Stimulated activated CD8-positive, alpha-beta memory T cell treated with anti-CD3 and anti-CD28 coated beads, Interleukin-4, amount 100 ng/mL, for 1 hour (primary cell): ENCODE data around the gene HDLBP.

Source experiments
- DNase-seq, 2 donors: peaks; one replicate each; pipeline ENCODE4 v3.0.0-alpha.2; 2020; ENCODE audit warnings: low read depth in 2 of 2, low spot score in 1 of 2

The HDLBP gene

DNA sequence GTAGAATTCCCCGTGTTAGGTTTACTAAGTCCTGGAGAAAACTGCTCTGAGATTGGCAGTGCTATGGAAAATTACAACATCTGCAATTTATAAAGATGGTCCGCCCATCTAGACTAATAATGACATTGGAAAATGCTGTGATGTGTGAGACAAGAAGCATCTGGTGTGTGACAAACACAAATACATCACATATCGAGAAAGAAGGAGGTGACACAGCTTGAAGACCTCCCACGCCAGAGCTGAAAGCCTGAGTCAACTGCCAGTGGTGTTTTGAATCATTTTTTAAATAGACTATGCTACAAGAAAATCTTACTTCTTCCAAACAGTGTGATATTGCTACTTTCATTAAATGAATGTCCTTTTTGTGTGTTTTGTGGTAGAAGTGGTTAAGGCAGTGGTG lies 135.6 kb downstream of the HDLBP start:
- DNase-seq = no peak

GRCh38 chr2:241178961-241179360 lies 136.5 kb downstream of the HDLBP start:
- no peak for DNase-seq

- DNase-seq = no peak
These were observed 137.7 kb downstream of the HDLBP start for GRCh38 chr2:241177526-241178334.
